A549 treated with AZD9567 at 1 μM for 4 hours (cell line): ENCODE results near the gene ADAM11. TPM values are rescaled to one million over a fixed set of nuclear protein-coding genes. Genes with fewer than 3 reads are reported as not detected.

ENCODE experiments used
- total RNA-seq: library from RNA; stranded (reverse); fragments of 200-300 nt; extraction: Qiagen RNA extraction; gene quantifications from 5 replicates; pipeline ENCODE4 v1.2.3, GENCODE V29; 2022; ENCODE audit not compliant: insufficient read depth

Gene ADAM11, protein sequence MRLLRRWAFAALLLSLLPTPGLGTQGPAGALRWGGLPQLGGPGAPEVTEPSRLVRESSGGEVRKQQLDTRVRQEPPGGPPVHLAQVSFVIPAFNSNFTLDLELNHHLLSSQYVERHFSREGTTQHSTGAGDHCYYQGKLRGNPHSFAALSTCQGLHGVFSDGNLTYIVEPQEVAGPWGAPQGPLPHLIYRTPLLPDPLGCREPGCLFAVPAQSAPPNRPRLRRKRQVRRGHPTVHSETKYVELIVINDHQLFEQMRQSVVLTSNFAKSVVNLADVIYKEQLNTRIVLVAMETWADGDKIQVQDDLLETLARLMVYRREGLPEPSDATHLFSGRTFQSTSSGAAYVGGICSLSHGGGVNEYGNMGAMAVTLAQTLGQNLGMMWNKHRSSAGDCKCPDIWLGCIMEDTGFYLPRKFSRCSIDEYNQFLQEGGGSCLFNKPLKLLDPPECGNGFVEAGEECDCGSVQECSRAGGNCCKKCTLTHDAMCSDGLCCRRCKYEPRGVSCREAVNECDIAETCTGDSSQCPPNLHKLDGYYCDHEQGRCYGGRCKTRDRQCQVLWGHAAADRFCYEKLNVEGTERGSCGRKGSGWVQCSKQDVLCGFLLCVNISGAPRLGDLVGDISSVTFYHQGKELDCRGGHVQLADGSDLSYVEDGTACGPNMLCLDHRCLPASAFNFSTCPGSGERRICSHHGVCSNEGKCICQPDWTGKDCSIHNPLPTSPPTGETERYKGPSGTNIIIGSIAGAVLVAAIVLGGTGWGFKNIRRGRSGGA
- total RNA-seq, result 2.0 to 2.4 TPM (median 2.2 TPM) in 5 replicates

DNA sequence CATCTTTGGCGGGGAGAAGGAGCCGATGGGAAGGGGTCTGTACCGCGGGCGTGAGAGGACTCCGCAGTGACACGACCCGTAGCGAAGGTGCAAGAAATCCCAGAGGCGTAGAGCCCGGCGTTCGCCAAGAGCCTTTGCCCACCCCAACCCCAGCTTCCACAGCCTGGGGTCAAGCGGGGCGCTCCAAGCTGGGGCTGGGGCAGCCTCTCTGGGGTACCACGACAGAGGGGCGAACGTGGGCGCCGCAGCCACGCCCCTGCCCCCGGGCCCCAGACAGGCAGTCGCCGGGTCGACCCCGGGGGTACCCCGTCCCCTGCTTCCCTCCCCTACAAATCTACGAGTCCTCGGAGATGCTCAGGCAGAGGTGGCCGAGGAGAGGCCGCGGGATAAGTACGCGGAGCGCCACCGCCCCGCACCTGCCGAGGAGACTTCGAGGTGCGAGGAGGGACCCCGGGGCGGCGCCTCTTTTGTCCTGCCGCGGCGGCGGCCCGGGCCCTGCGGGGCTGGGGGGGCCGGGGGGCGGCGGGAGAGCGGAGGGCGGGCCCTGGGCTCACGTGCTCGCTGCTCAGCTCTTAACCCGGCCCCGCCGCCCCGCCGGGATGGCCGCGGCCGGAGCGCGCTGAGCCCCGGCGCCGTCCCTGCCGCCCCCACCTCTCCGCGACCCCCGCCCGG lies at the start of gene ADAM11:
Gene ADAM11 (plus strand): TSS at position 575 of the 672 bp plus-strand sequence. CDS start 212 bp downstream, outside the sequence.

DNA sequence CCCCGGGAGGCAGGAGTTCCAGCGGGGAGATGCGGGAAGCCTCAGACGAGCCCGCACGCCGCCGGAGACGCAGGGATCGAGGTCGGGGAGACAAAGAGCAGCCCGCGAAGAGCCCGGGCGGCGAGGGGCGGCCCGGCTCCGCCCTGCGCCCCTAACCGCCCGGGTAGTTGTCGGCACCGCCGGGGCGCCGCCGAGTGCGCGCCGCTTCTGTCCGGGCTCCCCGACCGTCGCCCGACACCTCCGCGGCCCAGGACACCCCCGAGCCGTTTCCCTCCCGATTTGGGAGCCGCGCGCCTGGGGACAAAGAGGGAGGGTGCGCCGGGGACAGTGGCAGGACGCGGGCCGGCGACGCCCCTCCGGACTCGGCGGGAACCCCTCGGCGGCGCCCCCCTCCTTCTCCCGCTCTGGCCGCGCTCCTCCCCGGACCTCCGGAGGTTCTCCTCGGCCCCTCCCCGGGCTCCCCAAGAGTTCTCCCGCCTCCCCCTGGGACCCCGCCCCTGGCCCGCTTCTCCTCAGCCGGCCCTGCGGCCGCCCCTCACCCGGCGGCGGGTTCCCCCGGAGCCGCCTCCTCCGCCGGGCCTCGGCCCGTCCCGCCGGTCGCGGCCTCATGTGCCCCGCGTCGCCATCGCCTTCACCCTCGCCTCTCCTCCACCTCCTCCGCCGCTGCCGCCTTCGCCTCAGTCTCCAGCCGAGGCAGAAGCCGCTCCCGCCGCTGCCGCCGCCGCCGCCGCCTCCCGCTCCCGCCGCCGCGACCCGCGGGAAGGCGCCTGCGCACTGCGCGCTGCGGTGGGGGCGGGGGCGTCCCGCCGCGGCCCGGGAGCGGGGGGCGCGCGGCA lies 71.0 kb downstream of the ADAM11 start, which contains the start of gene GJC1:
Gene GJC1 (minus strand): TSS at position 765 of the 836 bp plus-strand sequence. CDS start 24,470 bp downstream, outside the sequence.

Other genes starting within 250 kb of the ADAM11 start
- gene FZD2, start 201.5 kb upstream of the ADAM11 start, total RNA-seq, result 24.6 to 31.4 TPM (median 27.7 TPM) in 5 replicates
- gene MEIOC, start 102.5 kb upstream of the ADAM11 start, total RNA-seq, result 1.3 to 8.4 TPM (median 2.2 TPM) in 5 replicates
- 26.3 to 29.8 TPM (median 28.8 TPM) in 5 replicates for gene CCDC43, start 69.2 kb upstream of the ADAM11 start, total RNA-seq
- 23.3 to 27.7 TPM (median 25.8 TPM) in 5 replicates for gene DBF4B, start 50.3 kb upstream of the ADAM11 start, total RNA-seq
- gene GJC1, start 71.3 kb downstream of the ADAM11 start, total RNA-seq, result 17.7 to 29.2 TPM (median 27.7 TPM) in 5 replicates
- gene HIGD1B, start 88.9 kb downstream of the ADAM11 start, total RNA-seq, result not detected in 5 replicates
- 125 to 225 TPM (median 146 TPM) in 5 replicates for gene EFTUD2, start 140.5 kb downstream of the ADAM11 start, total RNA-seq
- gene GFAP, start 156.5 kb downstream of the ADAM11 start, total RNA-seq, result 0.52 to 0.63 TPM (median 0.54 TPM) in 4 of 5 replicates, not detected in the other
- gene KIF18B, start 188.8 kb downstream of the ADAM11 start, total RNA-seq, result 27.7 to 41.2 TPM (median 37.6 TPM) in 5 replicates
- 14.9 to 29.1 TPM (median 26.6 TPM) in 5 replicates for gene C1QL1, start 209.3 kb downstream of the ADAM11 start, total RNA-seq